ENCODE data around the gene TIAM1.

TIAM1 gene

DNA sequence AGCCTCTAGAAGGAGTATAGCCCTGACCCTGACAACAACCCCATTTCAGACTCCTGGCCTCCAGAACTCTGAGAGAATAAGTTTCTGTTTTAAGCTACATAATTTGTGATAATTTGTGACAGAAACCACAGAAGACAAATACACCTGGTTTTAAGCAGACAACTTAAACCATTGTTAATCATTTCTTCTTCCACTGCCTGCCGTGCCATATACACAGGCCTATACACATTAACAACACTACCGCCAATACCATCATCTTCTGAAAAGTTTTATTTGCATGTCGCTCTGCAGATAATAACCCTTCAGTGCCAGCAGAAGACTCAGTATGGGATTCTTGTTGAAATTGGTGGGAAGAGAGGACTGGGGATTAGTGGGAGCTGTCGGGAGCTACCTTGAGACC is 265.8 kb downstream of the TIAM1 start:
- Histone ChIP-seq H2AFZ (ENCODE audit: low read depth, low read length) (peak overlapping the region; percentile 46; the same call in 1 of the 2 replicates), H4K20me1 (ENCODE audit: insufficient read depth, low read length) (no peaks in the 10 kb centered on the region), H3K79me2 (ENCODE audit: low read length) (no peaks in the 10 kb centered on the region), H3K4me1 (ENCODE audit: low read length) (peaks cover 19% of the 10 kb centered on the region), H3K27ac (ENCODE audit: low read length) (no peak overlapping the region), H3K4me2 (ENCODE audit: low read length) (peak overlapping the region; percentile 34), H3K36me3 (replicated peaks; ENCODE audit: low read depth, low read length) (no peaks in the 10 kb centered on the region), H3K9me3 (ENCODE audit: insufficient read depth, low read length) (no peaks in the 10 kb centered on the region), H3K9ac (ENCODE audit: low read length) (no peak overlapping the region), H3K27me3 (ENCODE audit: low read depth, low read length) (no peaks in the 10 kb centered on the region), H3K4me3 (ENCODE audit: low read length) (no peak overlapping the region)
- TF ChIP-seq EZH2phosphoT487 (IDR thresholded peaks at IDR 0.05; ENCODE audit: low read depth) (no peak), CTCF (IDR thresholded peaks at IDR 0.05; ENCODE audit: low read depth, low read length) (no peak)

GRCh38 chr21:31075848-31076247 is 268.2 kb downstream of the TIAM1 start:
- H4K20me1 ChIP-seq (ENCODE audit: insufficient read depth, low read length) = no peaks in the 10 kb centered on the region
- H3K9ac ChIP-seq (ENCODE audit: low read length) = no peak overlapping the region
- H3K9me3 ChIP-seq (ENCODE audit: insufficient read depth, low read length) = no peaks in the 10 kb centered on the region
- no peak overlapping the region for H3K27ac ChIP-seq (ENCODE audit: low read length)
- H3K4me2 ChIP-seq (ENCODE audit: low read length) = no peak overlapping the region
- H3K36me3 ChIP-seq (replicated peaks; ENCODE audit: low read depth, low read length) = no peaks in the 10 kb centered on the region
- TF ChIP-seq CTCF (IDR thresholded peaks at IDR 0.05; ENCODE audit: low read depth, low read length) (no peak), EZH2phosphoT487 (IDR thresholded peaks at IDR 0.05; ENCODE audit: low read depth) (no peak)
- no peaks in the 10 kb centered on the region for H3K27me3 ChIP-seq (ENCODE audit: low read depth, low read length)
- peaks cover 19% of the 10 kb centered on the region for H3K4me1 ChIP-seq (ENCODE audit: low read length)
- no peak overlapping the region for H2AFZ ChIP-seq (ENCODE audit: low read depth, low read length)
- no peaks in the 10 kb centered on the region for H3K79me2 ChIP-seq (ENCODE audit: low read length)
- no peak overlapping the region for H3K4me3 ChIP-seq (ENCODE audit: low read length)

- TF ChIP-seq CTCF (IDR thresholded peaks at IDR 0.05; ENCODE audit: low read depth, low read length) (no peak), EZH2phosphoT487 (IDR thresholded peaks at IDR 0.05; ENCODE audit: low read depth) (no peak)
- Histone ChIP-seq H3K27me3 (ENCODE audit: low read depth, low read length) (no peaks in the 10 kb centered on the region), H3K9ac (ENCODE audit: low read length) (no peak overlapping the region), H3K27ac (ENCODE audit: low read length) (no peak overlapping the region), H3K4me2 (ENCODE audit: low read length) (no peak overlapping the region), H3K36me3 (replicated peaks; ENCODE audit: low read depth, low read length) (no peaks in the 10 kb centered on the region), H3K9me3 (ENCODE audit: insufficient read depth, low read length) (no peaks in the 10 kb centered on the region), H4K20me1 (ENCODE audit: insufficient read depth, low read length) (no peaks in the 10 kb centered on the region), H3K79me2 (ENCODE audit: low read length) (no peaks in the 10 kb centered on the region), H2AFZ (ENCODE audit: low read depth, low read length) (no peak overlapping the region), H3K4me1 (ENCODE audit: low read length) (peaks cover 5% of the 10 kb centered on the region; the same call in 1 of the 2 replicates), H3K4me3 (ENCODE audit: low read length) (no peak overlapping the region)
Measured at GRCh38 chr21:31072533-31072932, 271.5 kb downstream of the TIAM1 start.

Measured in OCI-LY3 (cell line).